ENCODE results near the gene MAIP1.

DNA sequence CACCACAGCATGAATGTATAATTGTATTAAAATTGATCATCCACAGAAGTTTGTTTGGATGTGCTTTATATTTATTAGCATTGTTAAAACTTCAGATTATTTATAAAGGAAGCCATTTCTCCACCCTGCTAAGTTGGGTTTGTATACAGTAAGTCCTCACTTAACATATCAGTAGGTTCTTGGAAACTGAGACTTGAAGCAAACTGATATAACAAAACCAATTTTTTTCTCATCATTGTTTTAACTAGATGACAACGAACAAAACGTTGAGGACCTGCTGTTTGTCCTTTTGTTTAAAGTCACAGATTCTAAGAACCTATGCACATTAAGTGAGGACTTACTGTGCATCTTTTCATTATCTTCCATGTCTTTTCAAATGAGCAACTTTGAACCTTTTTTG is 27.2 kb upstream of the MAIP1 start:
- TF ChIP-seq, protein P1, sequence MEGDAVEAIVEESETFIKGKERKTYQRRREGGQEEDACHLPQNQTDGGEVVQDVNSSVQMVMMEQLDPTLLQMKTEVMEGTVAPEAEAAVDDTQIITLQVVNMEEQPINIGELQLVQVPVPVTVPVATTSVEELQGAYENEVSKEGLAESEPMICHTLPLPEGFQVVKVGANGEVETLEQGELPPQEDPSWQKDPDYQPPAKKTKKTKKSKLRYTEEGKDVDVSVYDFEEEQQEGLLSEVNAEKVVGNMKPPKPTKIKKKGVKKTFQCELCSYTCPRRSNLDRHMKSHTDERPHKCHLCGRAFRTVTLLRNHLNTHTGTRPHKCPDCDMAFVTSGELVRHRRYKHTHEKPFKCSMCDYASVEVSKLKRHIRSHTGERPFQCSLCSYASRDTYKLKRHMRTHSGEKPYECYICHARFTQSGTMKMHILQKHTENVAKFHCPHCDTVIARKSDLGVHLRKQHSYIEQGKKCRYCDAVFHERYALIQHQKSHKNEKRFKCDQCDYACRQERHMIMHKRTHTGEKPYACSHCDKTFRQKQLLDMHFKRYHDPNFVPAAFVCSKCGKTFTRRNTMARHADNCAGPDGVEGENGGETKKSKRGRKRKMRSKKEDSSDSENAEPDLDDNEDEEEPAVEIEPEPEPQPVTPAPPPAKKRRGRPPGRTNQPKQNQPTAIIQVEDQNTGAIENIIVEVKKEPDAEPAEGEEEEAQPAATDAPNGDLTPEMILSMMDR (IDR thresholded peaks at IDR 0.05) = no peak
- TF ChIP-seq EP300 (IDR thresholded peaks at IDR 0.05) (no peak), POLR2AphosphoS2 (conservative IDR thresholded peaks at IDR 0.05; ENCODE audit: low read length) (no peak)
- TF ChIP-seq, protein P2, sequence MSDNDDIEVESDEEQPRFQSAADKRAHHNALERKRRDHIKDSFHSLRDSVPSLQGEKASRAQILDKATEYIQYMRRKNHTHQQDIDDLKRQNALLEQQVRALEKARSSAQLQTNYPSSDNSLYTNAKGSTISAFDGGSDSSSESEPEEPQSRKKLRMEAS (IDR thresholded peaks at IDR 0.05) = no peak

Data from A549 (cell line).